ENCODE measurements around the gene TBC1D3I.

TBC1D3I gene

GRCh38 chr17:36205637-36206485 lies 58.5 kb downstream of the TBC1D3I start:
- no peak for TF ChIP-seq FOXA1 (IDR thresholded peaks at IDR 0.05)
- TF ChIP-seq ARNT (IDR thresholded peaks at IDR 0.05) = no peak
- no peak for TF ChIP-seq NFRKB (IDR thresholded peaks at IDR 0.05)
- TF ChIP-seq SUZ12 (IDR thresholded peaks at IDR 0.05) = no peak
- TF ChIP-seq ELF4 (IDR thresholded peaks at IDR 0.05) = no peak
- TF ChIP-seq FOXM1 (IDR thresholded peaks at IDR 0.05; ENCODE audit: borderline replicate concordance) = no peak
- CTCF ChIA-PET = no interaction called here
- no peak for DNase-seq (ENCODE audit: extremely low spot score)
- POLR2A ChIA-PET = no interaction called here

- POLR2A ChIA-PET = no interaction called here
- DNase-seq (ENCODE audit: extremely low spot score) = no peak
- TF ChIP-seq, protein P1, sequence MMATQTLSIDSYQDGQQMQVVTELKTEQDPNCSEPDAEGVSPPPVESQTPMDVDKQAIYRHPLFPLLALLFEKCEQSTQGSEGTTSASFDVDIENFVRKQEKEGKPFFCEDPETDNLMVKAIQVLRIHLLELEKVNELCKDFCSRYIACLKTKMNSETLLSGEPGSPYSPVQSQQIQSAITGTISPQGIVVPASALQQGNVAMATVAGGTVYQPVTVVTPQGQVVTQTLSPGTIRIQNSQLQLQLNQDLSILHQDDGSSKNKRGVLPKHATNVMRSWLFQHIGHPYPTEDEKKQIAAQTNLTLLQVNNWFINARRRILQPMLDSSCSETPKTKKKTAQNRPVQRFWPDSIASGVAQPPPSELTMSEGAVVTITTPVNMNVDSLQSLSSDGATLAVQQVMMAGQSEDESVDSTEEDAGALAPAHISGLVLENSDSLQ (IDR thresholded peaks at IDR 0.05) = no peak
- TF ChIP-seq BHLHE40 (IDR thresholded peaks at IDR 0.05; ENCODE audit: borderline replicate concordance) = no peak
- no peak for TF ChIP-seq SUZ12 (IDR thresholded peaks at IDR 0.05)
- TF ChIP-seq SP1 (IDR thresholded peaks at IDR 0.05) = no peak
- no peak for TF ChIP-seq LEF1 (IDR thresholded peaks at IDR 0.05; ENCODE audit: borderline replicate concordance)
- TF ChIP-seq TARDBP (IDR thresholded peaks at IDR 0.05) = no peak
- TF ChIP-seq FOXM1 (IDR thresholded peaks at IDR 0.05; ENCODE audit: borderline replicate concordance) = no peak
- no peak for TF ChIP-seq FOXA1 (IDR thresholded peaks at IDR 0.05)
- no peak for TF ChIP-seq CTBP1 (IDR thresholded peaks at IDR 0.05; ENCODE audit: borderline replicate concordance)
- TF ChIP-seq HDGF (IDR thresholded peaks at IDR 0.05; ENCODE audit: borderline replicate concordance) = no peak
- TF ChIP-seq ZNF384 (IDR thresholded peaks at IDR 0.05) = no peak
- TF ChIP-seq NFRKB (IDR thresholded peaks at IDR 0.05) = no peak
- no peak for TF ChIP-seq L3MBTL2 (conservative IDR thresholded peaks at IDR 0.05)
- TF ChIP-seq ARNT (IDR thresholded peaks at IDR 0.05) = no peak
- TF ChIP-seq ELF4 (IDR thresholded peaks at IDR 0.05) = no peak
- CTCF ChIA-PET = no interaction called here
These were observed 59.5 kb downstream of the TBC1D3I start for GRCh38 chr17:36204724-36205500.
